ENCODE data around the gene BRCA2. TPM values are rescaled to one million over a fixed set of nuclear protein-coding genes. Genes with fewer than 3 reads are reported as not detected.

Gene BRCA2
- total RNA-seq (ENCODE audit: low replicate concordance) = 27.0 and 38.7 TPM in 2 replicates

GRCh38 chr13:32315238-32316027, at the start of gene BRCA2, which contains the start of gene ZAR1L:
TSS of gene BRCA2 (plus strand) at chr13:32315508. CDS start at chr13:32316461, 953 bp downstream.
TSS of gene ZAR1L (minus strand) at chr13:32315363. CDS start at chr13:32311925, 3,438 bp downstream.
- Mint-ChIP-seq H3K9me3 (no peaks in the 10 kb centered on the region), H3K27ac (peak within 1 kb of the TSS; percentile 94), H3K27me3 (ENCODE audit: insufficient read depth, low read depth) (peaks cover 2% of the 10 kb centered on the region), H3K4me1 (peaks cover 12% of the 10 kb centered on the region), H3K4me3 (peak within 1 kb of the TSS; percentile 90), H3K36me3 (peaks cover 6% of the 10 kb centered on the region)
- Histone ChIP-seq H4K20me1 (ENCODE audit: low read depth) (no peaks in the 10 kb centered on the region), H3K4me2 (peak within 1 kb of the TSS; percentile 81), H3K4me3 (peak within 1 kb of the TSS; percentile 49), H3K36me3 (peaks cover 11% of the 10 kb centered on the region), H3K79me2 (ENCODE audit: low read depth) (peaks cover 21% of the 10 kb centered on the region), H3K4me1 (no peaks in the 10 kb centered on the region), H3K9me3 (ENCODE audit: low read depth) (no peaks in the 10 kb centered on the region), H3K9ac (peak within 1 kb of the TSS; percentile 22), H3F3A (ENCODE audit: low read depth) (peaks cover 23% of the 10 kb centered on the region), H3K27me3 (no peaks in the 10 kb centered on the region), H3K27ac (peak within 1 kb of the TSS; percentile 74), H2AFZ (replicated peaks) (peak within 1 kb of the TSS; percentile 87)
- DNase-seq (ENCODE audit: low spot score) = peak; percentile 89
- no peak for TF ChIP-seq CTCF (IDR thresholded peaks at IDR 0.05)
- TF ChIP-seq EZH2 (IDR thresholded peaks at IDR 0.05) = no peak
- no peak for TF ChIP-seq EZH2phosphoT487 (IDR thresholded peaks at IDR 0.05)

GRCh38 chr13:32265726-32266125, 49.6 kb upstream of the BRCA2 start:
- H3K9me3 ChIP-seq (ENCODE audit: low read depth) = no peaks in the 10 kb centered on the region
- Mint-ChIP-seq H3K4me3 (no peak overlapping the region), H3K4me1 (peaks cover 10% of the 10 kb centered on the region), H3K9me3 (no peaks in the 10 kb centered on the region), H3K27ac (no peak overlapping the region), H3K27me3 (ENCODE audit: insufficient read depth, low read depth) (peaks cover 2% of the 10 kb centered on the region), H3K36me3 (no peaks in the 10 kb centered on the region)
- H3K79me2 ChIP-seq (ENCODE audit: low read depth) = no peaks in the 10 kb centered on the region
- H4K20me1 ChIP-seq (ENCODE audit: low read depth) = no peaks in the 10 kb centered on the region
- H3K27ac ChIP-seq = no peak overlapping the region
- no peak overlapping the region for H2AFZ ChIP-seq (replicated peaks)
- H3K36me3 ChIP-seq = no peaks in the 10 kb centered on the region
- DNase-seq (ENCODE audit: low spot score) = no peak
- H3K4me3 ChIP-seq = no peak overlapping the region
- TF ChIP-seq EZH2 (IDR thresholded peaks at IDR 0.05) (no peak), EZH2phosphoT487 (IDR thresholded peaks at IDR 0.05) (no peak), CTCF (IDR thresholded peaks at IDR 0.05) (no peak)
- no peak overlapping the region for H3K9ac ChIP-seq
- no peaks in the 10 kb centered on the region for H3K4me1 ChIP-seq
- H3F3A ChIP-seq (ENCODE audit: low read depth) = no peaks in the 10 kb centered on the region
- no peaks in the 10 kb centered on the region for H3K27me3 ChIP-seq
- no peak overlapping the region for H3K4me2 ChIP-seq

GRCh38 chr13:32266130-32266529, 49.2 kb upstream of the BRCA2 start:
- H3K36me3 Mint-ChIP-seq = no peaks in the 10 kb centered on the region
- H3K4me1 Mint-ChIP-seq = peaks cover 10% of the 10 kb centered on the region
- no peak overlapping the region for H3K4me3 ChIP-seq
- peaks cover 2% of the 10 kb centered on the region for H3K27me3 Mint-ChIP-seq (ENCODE audit: insufficient read depth, low read depth)
- no peaks in the 10 kb centered on the region for H3K4me1 ChIP-seq
- no peaks in the 10 kb centered on the region for H3F3A ChIP-seq (ENCODE audit: low read depth)
- no peak overlapping the region for H3K27ac Mint-ChIP-seq
- no peaks in the 10 kb centered on the region for H3K9me3 Mint-ChIP-seq
- H3K9ac ChIP-seq = no peak overlapping the region
- DNase-seq (ENCODE audit: low spot score) = no peak
- no peak overlapping the region for H3K4me2 ChIP-seq
- H3K27me3 ChIP-seq = no peaks in the 10 kb centered on the region
- TF ChIP-seq EZH2 (IDR thresholded peaks at IDR 0.05) (no peak), CTCF (IDR thresholded peaks at IDR 0.05) (no peak), EZH2phosphoT487 (IDR thresholded peaks at IDR 0.05) (no peak)
- H3K36me3 ChIP-seq = no peaks in the 10 kb centered on the region
- no peaks in the 10 kb centered on the region for H4K20me1 ChIP-seq (ENCODE audit: low read depth)
- no peaks in the 10 kb centered on the region for H3K9me3 ChIP-seq (ENCODE audit: low read depth)
- H3K79me2 ChIP-seq (ENCODE audit: low read depth) = no peaks in the 10 kb centered on the region
- H2AFZ ChIP-seq (replicated peaks) = no peak overlapping the region
- no peak overlapping the region for H3K27ac ChIP-seq
- no peak overlapping the region for H3K4me3 Mint-ChIP-seq
